GM12878 (cell line): ENCODE measurements around the gene SCLY. TPM values are rescaled to one million over a fixed set of nuclear protein-coding genes. Genes with fewer than 3 reads are reported as not detected.

ENCODE experiments used
- ATAC-seq: fragments of 200-7000 bp; cut with Tn5 transposase; 3 replicates; pipeline ENCODE4 v1.9.1; 2020; ENCODE audit warnings: mild to moderate bottlenecking, moderate library complexity
- BruUV-seq: library from RNA; stranded (reverse); fragments of 400-500 nt; replicated peaks from 2 replicates; lab custom pipeline; 2021; lab: Mats Ljungman, UMichigan
- CTCF ChIA-PET: fragments of 300-600 bp; sonication (Branson Sonifier 250); formaldehyde crosslinking; extraction: SDS; loops from one replicate; lab custom pipeline; 2021; ENCODE audit warnings: inconsistent platforms; lab: Yijun Ruan, JAX
- POLR2A ChIA-PET: fragments of 350-600 bp; formaldehyde crosslinking; extraction: SDS; loops from one replicate; lab custom pipeline; 2021; ENCODE audit warnings: inconsistent platforms; lab: Charles Lee
- RAD21 ChIA-PET: fragments of 300-600 bp; sonication (Branson Sonifier 250); formaldehyde crosslinking; loops from one replicate; lab custom pipeline; 2023; ENCODE audit warnings: antibody characterized with exemption; ENCODE audit not compliant: unreplicated experiment; lab: Charles Lee
- SMC1A ChIA-PET: fragments of 300-600 bp; sonication (Branson Sonifier 250); formaldehyde crosslinking; loops from one replicate; lab custom pipeline; 2023; ENCODE audit not compliant: unreplicated experiment, uncharacterized antibody; lab: Charles Lee
- DNase-seq: peaks from one replicate; pipeline ENCODE4 v3.0.0-alpha.2; 2011; ENCODE audit warnings: low read depth, low spot score
- FAIRE-seq: peaks from 3 replicates; lab custom pipeline; 2011; peaks lifted over from hg19 to GRCh38; lab: Jason Lieb, UNC
- H2AFZ ChIP-seq: 2 replicates; pipeline ENCODE4 v1.6.0; 2011; ENCODE audit warnings: low read depth, low read length, control low read depth; ENCODE audit not compliant: control insufficient read depth
- H3K27ac ChIP-seq: 2 replicates; pipeline ENCODE4 v1.5.1; 2011; ENCODE audit warnings: control low read depth; ENCODE audit not compliant: control insufficient read depth, insufficient read depth
- H3K27me3 ChIP-seq, 2 experiments: replicated peaks in 1 of 2; 2 replicates each; pipeline versions ENCODE4 v1.6.0 to v1.6.1; 2011; ENCODE audit warnings: low read length in 1 of 2; ENCODE audit not compliant: control insufficient read depth in 2 of 2, insufficient read depth in 2 of 2
- H3K36me3 ChIP-seq, 2 experiments: 2 replicates each; pipeline ENCODE4 v1.5.1; 2011; ENCODE audit warnings: low read length in 1 of 2; ENCODE audit not compliant: control insufficient read depth in 2 of 2, insufficient read depth in 2 of 2
- H3K4me1 ChIP-seq: 2 replicates; pipeline ENCODE4 v1.6.1; 2011; ENCODE audit warnings: mild to moderate bottlenecking, low read length, moderate library complexity, mixed read lengths; ENCODE audit not compliant: control insufficient read depth, insufficient read depth
- H3K4me2 ChIP-seq: 2 replicates; pipeline ENCODE4 v1.6.0; 2011; ENCODE audit warnings: control low read depth; ENCODE audit not compliant: control insufficient read depth, insufficient read depth
- H3K4me3 ChIP-seq: fragments of 200-600 bp; sonication (generic); 2 replicates; pipeline ENCODE4 v1.5.1; 2016
- H3K79me2 ChIP-seq: 2 replicates; pipeline ENCODE4 v1.6.0; 2011; ENCODE audit warnings: low read length; ENCODE audit not compliant: control insufficient read depth, insufficient read depth
- H3K9ac ChIP-seq: 2 replicates; pipeline ENCODE4 v1.8.0; 2011; ENCODE audit warnings: low read length, control low read depth, mixed read lengths; ENCODE audit not compliant: control insufficient read depth, insufficient read depth
- H3K9me3 ChIP-seq: replicated peaks from 3 replicates; pipeline ENCODE4 v1.5.1; 2011; ENCODE audit warnings: mild to moderate bottlenecking, low read length; ENCODE audit not compliant: control insufficient read depth, insufficient read depth
- H4K20me1 ChIP-seq: 2 replicates; pipeline ENCODE4 v1.6.0; 2011; ENCODE audit not compliant: control insufficient read depth, insufficient read depth
- NR2C2 ChIP-seq: IDR thresholded peaks from 2 replicates; pipeline ENCODE4 v1.6.1; 2011; ENCODE audit warnings: borderline replicate concordance, low read depth; ENCODE audit not compliant: control insufficient read depth, insufficient read length
- TARDBP ChIP-seq: IDR thresholded peaks from 2 replicates; pipeline ENCODE4 v1.6.1; 2016; ENCODE audit warnings: borderline replicate concordance
- WGBS: methylation state at CpG from one replicate; pipeline ENCODE4 v1.1.6; 2016; ENCODE audit warnings: low lambda C conversion rate; ENCODE audit not compliant: insufficient replicate concordance, insufficient coverage; ENCODE audit errors: missing lambda C conversion rate; 5-methylcytosine and 5-hydroxymethylcytosine counted together
- in situ Hi-C: fragments of 300-500 bp; cut with MboI; formaldehyde crosslinking; loops from 9 replicates; pipeline ENCODE4 v1.14.3; 2018; ENCODE audit warnings: mixed read lengths
- intact Hi-C: fragments of 100-400 bp; cut with micrococcal nuclease; formaldehyde crosslinking; loops from one replicate; pipeline ENCODE4 v1.14.2; 2022; ENCODE audit not compliant: unreplicated experiment
- polyA plus RNA-seq, 11 experiments: library from polyadenylated mRNA; depleted of rRNA in 4 of 11; unstranded in 6 of 11; stranded (reverse) in 5 of 11; fragments of >200 nt; fragmentation: Nextera tagmentation in 4 of 11; fragmentation: Illumina TruSeq in 1 of 11; extraction: Ambion mirVana in 4 of 11; extraction: Trizol in 1 of 11; gene quantifications; 1 replicate in 1 of 11; 2 replicates in 10 of 11; pipeline versions ENCODE4 v1.2.1 to v1.2.3, GENCODE V29; 2011 to 2016; ENCODE audit warnings: inconsistent platforms in 2 of 11, missing spikeins in 2 of 11, low read depth in 1 of 11
- total RNA-seq, 4 experiments: library from RNA; depleted of rRNA in 3 of 4; stranded (reverse); fragments of >200 nt in 3 of 4; fragmentation: Illumina TruSeq in 1 of 4; extraction: Trizol in 1 of 4; gene quantifications; 2 replicates each; pipeline versions ENCODE4 v1.2.1 to v1.2.3, GENCODE V29; 2013 to 2021

Gene SCLY
- total and polyA plus RNA-seq, 10 of the 15 experiments (the other 5 are each of a cell fraction or from before 2014, with no cell fraction given) = 3.3 to 49.1 (median 32.3) TPM

DNA sequence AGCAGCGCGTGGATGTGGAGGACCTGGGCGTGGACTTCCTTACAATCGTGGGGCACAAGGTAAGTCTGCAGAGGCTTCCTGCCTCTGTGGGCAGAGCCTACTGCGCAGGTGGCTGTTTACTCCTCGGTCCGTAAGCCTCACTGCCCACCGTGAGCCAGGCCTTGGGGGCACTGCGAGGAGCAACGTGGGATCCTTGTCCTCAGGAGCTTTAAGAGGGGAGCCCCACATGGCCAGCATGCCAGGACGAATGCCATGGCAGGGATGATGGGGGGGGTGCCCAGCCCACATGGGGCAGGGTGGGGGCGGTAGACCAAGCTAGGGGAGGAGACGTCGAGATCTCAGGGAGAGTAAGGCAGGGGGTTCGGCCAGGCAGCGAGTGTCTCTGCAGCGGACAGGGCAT is 21.4 kb downstream of the SCLY start:
- H3K9me3 ChIP-seq = no peaks in the 10 kb centered on the region
- intact Hi-C loops = no loop called here

DNA sequence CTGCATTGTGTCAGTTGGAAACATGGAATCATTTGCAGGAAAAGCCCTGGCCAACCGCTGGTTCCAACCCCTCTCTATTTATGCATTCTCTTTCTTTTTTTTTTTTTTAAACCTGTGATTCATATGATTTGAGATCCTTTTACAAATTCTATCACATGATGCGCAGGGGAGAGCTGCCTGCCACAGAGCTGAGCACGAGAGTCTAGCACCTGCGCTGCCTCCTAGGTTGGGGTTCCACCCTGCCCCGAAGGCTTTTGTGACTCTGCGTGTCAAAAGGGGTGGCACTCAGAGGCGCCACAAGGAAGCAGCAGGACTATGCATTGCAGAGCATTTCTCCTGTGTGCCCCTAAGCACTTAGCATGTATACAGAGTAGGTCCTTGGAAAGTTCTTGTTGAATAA is 22.0 kb downstream of the SCLY start:
- no peaks in the 10 kb centered on the region for H3K4me1 ChIP-seq
- no peak for TF ChIP-seq NR2C2
- RAD21 ChIA-PET = no interaction called here
- no peak overlapping the region for H3K4me3 ChIP-seq
- H3K79me2 ChIP-seq = no peaks in the 10 kb centered on the region
- peaks cover 18 to 25% of the 10 kb centered on the region in 2 experiments for H3K36me3 ChIP-seq
- H3K27ac ChIP-seq = no peak overlapping the region
- no peak for FAIRE-seq
- no peak overlapping the region for H2AFZ ChIP-seq
- SMC1A ChIA-PET = interaction anchor here (0.8 kb wide), 1 partner anchor 26 kb away, joined by 3 read pairs; no protein-coding TSS in a partner anchor
- H4K20me1 ChIP-seq = no peaks in the 10 kb centered on the region
- ATAC-seq = no peak
- in situ Hi-C loops (no loop called here), intact Hi-C loops (no loop called here)
- no peak overlapping the region for H3K4me2 ChIP-seq
- WGBS = 82% methylated on average over 7 of the region's 7 CpGs
- no peaks in the 10 kb centered on the region for H3K9me3 ChIP-seq
- no peak for DNase-seq
- H3K27me3 ChIP-seq = no peaks in the 10 kb centered on the region
- POLR2A ChIA-PET = no interaction called here
- CTCF ChIA-PET = no interaction called here
- H3K9ac ChIP-seq = no peak overlapping the region
- no TSS peak for BruUV-seq

More for the DNA sequence above, 21.4 kb downstream of the SCLY start:
- Histone ChIP-seq H2AFZ (no peak overlapping the region), H3K4me3 (no peak overlapping the region), H3K9ac (no peak overlapping the region), H3K4me1 (no peaks in the 10 kb centered on the region), H3K79me2 (no peaks in the 10 kb centered on the region), H4K20me1 (no peaks in the 10 kb centered on the region), H3K27me3 (no peaks in the 10 kb centered on the region), H3K4me2 (no peak overlapping the region), H3K36me3 (peaks cover 18 to 27% of the 10 kb centered on the region in 2 experiments), H3K27ac (no peak overlapping the region)
- DNase-seq (no peak), ATAC-seq (no peak), FAIRE-seq (no peak)
- in situ Hi-C loops = no loop called here
- ChIA-PET SMC1A (interaction anchor here (0.8 kb wide), 1 partner anchor 27 kb away, joined by 3 read pairs; no protein-coding TSS in a partner anchor), RAD21 (no interaction called here), POLR2A (interaction anchor here (0.6 kb wide), 1 partner anchor 103 kb away, joined by 3 read pairs; no protein-coding TSS in a partner anchor), CTCF (no interaction called here)
- TF ChIP-seq TARDBP = no peak
- no TSS peak for BruUV-seq
- WGBS = 97% methylated on average over 12 of the region's 17 CpGs
